ENCODE results near the gene LLGL1. TPM values are rescaled to one million over a fixed set of nuclear protein-coding genes. Genes with fewer than 3 reads are reported as not detected.

LLGL1 gene
- total and polyA plus RNA-seq, 10 of the 15 experiments (the other 5 are each of a cell fraction or from before 2014, with no cell fraction given), result 0.02 to 9.2 (median 2.5) TPM

- no peak for TF ChIP-seq ZBTB40 (IDR thresholded peaks at IDR 0.05; ENCODE audit: borderline replicate concordance)
- TF ChIP-seq RAD21 (IDR thresholded peaks at IDR 0.05; ENCODE audit: insufficient read depth, low read depth, low read length), result no peak
- TF ChIP-seq RBBP5 (conservative IDR thresholded peaks at IDR 0.05), result no peak
- TF ChIP-seq SIX5 (IDR thresholded peaks at IDR 0.05; ENCODE audit: low read depth, low read length, severe bottlenecking), result no peak
- TF ChIP-seq RCOR1 (conservative IDR thresholded peaks at IDR 0.05; ENCODE audit: low read depth, low read length), result no peak
- no peak for TF ChIP-seq DPF2 (IDR thresholded peaks at IDR 0.05)
- TF ChIP-seq SP1 (IDR thresholded peaks at IDR 0.05; ENCODE audit: low read depth, low read length), result no peak
- TF ChIP-seq YY1 (IDR thresholded peaks at IDR 0.05; ENCODE audit: low read depth, low read length), result peak; percentile 46
- TF ChIP-seq NFYB (IDR thresholded peaks at IDR 0.05; ENCODE audit: insufficient read depth, low read depth, low read length), result no peak
- TF ChIP-seq CHD2 (IDR thresholded peaks at IDR 0.05; ENCODE audit: borderline replicate concordance, low read depth, low read length), result no peak
- TF ChIP-seq ZSCAN29 (IDR thresholded peaks at IDR 0.05), result no peak
- no peak for TF ChIP-seq MTA3 (IDR thresholded peaks at IDR 0.05; ENCODE audit: borderline replicate concordance, low read length)
- no peak for TF ChIP-seq ETV6 (conservative IDR thresholded peaks at IDR 0.05 in 1 of 2, IDR thresholded peaks at IDR 0.05 in 1 of 2; ENCODE audit: borderline replicate concordance in 1 of 2, low read depth in 1 of 2)
- TF ChIP-seq FOS (IDR thresholded peaks at IDR 0.05; ENCODE audit: borderline replicate concordance, extremely low read depth, insufficient read length), result no peak
- no peak for TF ChIP-seq MTA2 (IDR thresholded peaks at IDR 0.05; ENCODE audit: low read depth)
- no peak for TF ChIP-seq TBL1XR1 (IDR thresholded peaks at IDR 0.05; ENCODE audit: low read depth, low read length)
- peak; percentile 41; the same call in 1 of the 2 replicates for TF ChIP-seq BACH1 (IDR thresholded peaks at IDR 0.05; ENCODE audit: borderline replicate concordance)
- no peak for TF ChIP-seq CEBPZ (IDR thresholded peaks at IDR 0.05; ENCODE audit: low read depth, low read length)
- TF ChIP-seq ZBTB11 (CRISPR knock-in tag; IDR thresholded peaks at IDR 0.05), result no peak
- no peak; the same call in 1 of the 2 replicates for TF ChIP-seq BCL11A (IDR thresholded peaks at IDR 0.05; ENCODE audit: low read depth, low read length)
- TF ChIP-seq SMARCA5 (IDR thresholded peaks at IDR 0.05), result peak; percentile 50; the same call in 1 of the 2 replicates
Observed at GRCh38 chr17:18182978-18183333, 42.5 kb upstream of the LLGL1 start (continued).

Measured in GM12878 (cell line).